ENCODE results near the gene HERC3. TPM values are rescaled to one million over a fixed set of nuclear protein-coding genes. Genes with fewer than 3 reads are reported as not detected.

The HERC3 gene
- total and polyA plus RNA-seq, 10 of the 15 experiments (the other 5 are each of a cell fraction or from before 2014, with no cell fraction given), result 0.52 to 18.2 (median 2.8) TPM

GRCh38 chr4:88757776-88758175, 165.5 kb downstream of the HERC3 start:
- Histone ChIP-seq H2AFZ (ENCODE audit: control insufficient read depth, low read depth, low read length) (no peak overlapping the region), H3K9me3 (replicated peaks; ENCODE audit: control insufficient read depth, insufficient read depth, low read length) (no peaks in the 10 kb centered on the region), H3K27ac (ENCODE audit: control insufficient read depth, insufficient read depth) (no peak overlapping the region), H3K27me3 (replicated peaks in 1 of 2; ENCODE audit: control insufficient read depth in 2 of 2, insufficient read depth in 2 of 2, low read length in 1 of 2) (no peaks in the 10 kb centered on the region; a peak in 2 of 4 replicates), H3K79me2 (ENCODE audit: control insufficient read depth, insufficient read depth, low read length) (no peaks in the 10 kb centered on the region), H3K4me1 (ENCODE audit: control insufficient read depth, insufficient read depth, low read length) (no peaks in the 10 kb centered on the region), H3K36me3 (ENCODE audit: control insufficient read depth in 2 of 2, insufficient read depth in 2 of 2, low read length in 1 of 2) (no peaks in the 10 kb centered on the region), H3K9ac (ENCODE audit: control insufficient read depth, insufficient read depth, low read length) (no peak overlapping the region), H3K4me2 (ENCODE audit: control insufficient read depth, insufficient read depth) (no peak overlapping the region), H4K20me1 (ENCODE audit: control insufficient read depth, insufficient read depth) (no peaks in the 10 kb centered on the region), H3K4me3 (no peak overlapping the region)
- ChIA-PET RAD21 (ENCODE audit: unreplicated experiment) (no interaction called here), CTCF (no interaction called here), POLR2A (no interaction called here), SMC1A (ENCODE audit: uncharacterized antibody, unreplicated experiment) (interaction anchor here (2.1 kb wide), 1 partner anchor 15 kb away, joined by 6 read pairs; no protein-coding TSS in a partner anchor)
- DNase-seq (ENCODE audit: low read depth, low spot score) (no peak), FAIRE-seq (no peak), ATAC-seq (no peak)
- intact Hi-C loops (cut with micrococcal nuclease; ENCODE audit: unreplicated experiment) (no loop called here), in situ Hi-C loops (cut with MboI) (no loop called here)
- no peak for TF ChIP-seq POLR2AphosphoS5 (IDR thresholded peaks at IDR 0.05; ENCODE audit: low read length)
- no peak for TF ChIP-seq RAD21 (IDR thresholded peaks at IDR 0.05; ENCODE audit: insufficient read depth, low read depth, low read length)
- no peak for TF ChIP-seq SIN3A (IDR thresholded peaks at IDR 0.05; ENCODE audit: low read depth, low read length)
- no peak for TF ChIP-seq RAD51 (IDR thresholded peaks at IDR 0.05)
- no peak for TF ChIP-seq DPF2 (IDR thresholded peaks at IDR 0.05)
- no peak for TF ChIP-seq NR2F1 (conservative IDR thresholded peaks at IDR 0.05)
- no peak for TF ChIP-seq ZNF274 (IDR thresholded peaks at IDR 0.05; ENCODE audit: insufficient read depth, insufficient read length)
- no peak for TF ChIP-seq MEF2A (IDR thresholded peaks at IDR 0.05; ENCODE audit: insufficient read depth, low read depth, low read length)
- no peak for TF ChIP-seq NFXL1 (IDR thresholded peaks at IDR 0.05; ENCODE audit: borderline replicate concordance)
- no peak for TF ChIP-seq TBL1XR1 (IDR thresholded peaks at IDR 0.05; ENCODE audit: low read depth, low read length)
- TF ChIP-seq ATF3 (IDR thresholded peaks at IDR 0.05; ENCODE audit: borderline replicate concordance, extremely low read depth, low read depth, low read length), result no peak
- TF ChIP-seq PML (IDR thresholded peaks at IDR 0.05; ENCODE audit: low read length), result no peak
- no peak for TF ChIP-seq KLF5 (IDR thresholded peaks at IDR 0.05; ENCODE audit: partially characterized antibody)
- TF ChIP-seq POU2F2 (IDR thresholded peaks at IDR 0.05; ENCODE audit: borderline replicate concordance, low read depth, low read length), result no peak
- no peak for TF ChIP-seq LARP7 (IDR thresholded peaks at IDR 0.05)
- no peak for TF ChIP-seq FOXK2 (IDR thresholded peaks at IDR 0.05)
- no peak for TF ChIP-seq TARDBP (IDR thresholded peaks at IDR 0.05; ENCODE audit: borderline replicate concordance)
- no peak for TF ChIP-seq BCL11A (IDR thresholded peaks at IDR 0.05; ENCODE audit: low read depth, low read length)
- TF ChIP-seq ELK1 (IDR thresholded peaks at IDR 0.05; ENCODE audit: low read depth, low read length), result no peak
- no peak for TF ChIP-seq ZNF592 (IDR thresholded peaks at IDR 0.05)
- BruUV-seq (replicated peaks), result no TSS peak
- WGBS (ENCODE audit: insufficient coverage, insufficient replicate concordance, low lambda C conversion rate, missing lambda C conversion rate), result 67% methylated on average over 6 of the region's 6 CpGs
